ENCODE results near the gene COL19A1.
"Not testable (repeated sequence)": the region's sequence is repeated elsewhere in the genome, so short reads cannot be mapped to it uniquely, and the experiment has no call there.

The COL19A1 gene

GRCh38 chr6:69980624-69981023, 114.3 kb downstream of the COL19A1 start:
- no peak for TF ChIP-seq CTCF (IDR thresholded peaks at IDR 0.05; ENCODE audit: insufficient read depth, low read depth, low read length, missing control alignments)
- DNase-seq (ENCODE audit: low read depth): no peak
- H3K4me3 ChIP-seq (ENCODE audit: low read depth, low read length): no peak overlapping the region

- DNase-seq (ENCODE audit: low read depth): no peak
- TF ChIP-seq CTCF (IDR thresholded peaks at IDR 0.05; ENCODE audit: insufficient read depth, low read depth, low read length, missing control alignments): no peak
- H3K4me3 ChIP-seq (ENCODE audit: low read depth, low read length): no peak overlapping the region
Observed at GRCh38 chr6:69984506-69984905, 118.2 kb downstream of the COL19A1 start.

- TF ChIP-seq CTCF (IDR thresholded peaks at IDR 0.05; ENCODE audit: insufficient read depth, low read depth, low read length, missing control alignments): no peak
- no peak overlapping the region for H3K4me3 ChIP-seq (ENCODE audit: low read depth, low read length)
- peak; percentile 20 for DNase-seq (ENCODE audit: low read depth)
Observed at GRCh38 chr6:69985180-69985579, 118.8 kb downstream of the COL19A1 start.

GRCh38 chr6:69987550-69987949, 121.2 kb downstream of the COL19A1 start:
- no peak for TF ChIP-seq CTCF (IDR thresholded peaks at IDR 0.05; ENCODE audit: insufficient read depth, low read depth, low read length, missing control alignments)
- DNase-seq (ENCODE audit: low read depth): no peak
- H3K4me3 ChIP-seq (ENCODE audit: low read depth, low read length): no peak overlapping the region

- peak; percentile 4 for DNase-seq (ENCODE audit: low read depth)
- TF ChIP-seq CTCF (IDR thresholded peaks at IDR 0.05; ENCODE audit: insufficient read depth, low read depth, low read length, missing control alignments): no peak
- no peak overlapping the region for H3K4me3 ChIP-seq (ENCODE audit: low read depth, low read length)
Observed at GRCh38 chr6:69988458-69989126, 122.2 kb downstream of the COL19A1 start.

GRCh38 chr6:69994251-69994650, 127.9 kb downstream of the COL19A1 start:
- no peak for TF ChIP-seq CTCF (IDR thresholded peaks at IDR 0.05; ENCODE audit: insufficient read depth, low read depth, low read length, missing control alignments)
- H3K4me3 ChIP-seq (ENCODE audit: low read depth, low read length): no peak overlapping the region
- no peak for DNase-seq (ENCODE audit: low read depth)

- TF ChIP-seq CTCF (IDR thresholded peaks at IDR 0.05; ENCODE audit: insufficient read depth, low read depth, low read length, missing control alignments): no peak
- H3K4me3 ChIP-seq (ENCODE audit: low read depth, low read length): no peak overlapping the region
- DNase-seq (ENCODE audit: low read depth): no peak
Observed at GRCh38 chr6:70008189-70008588, 141.8 kb downstream of the COL19A1 start.

GRCh38 chr6:70010339-70010738, 144.0 kb downstream of the COL19A1 start:
- not testable (repeated sequence) for DNase-seq (ENCODE audit: low read depth); H3K4me3 ChIP-seq (ENCODE audit: low read depth, low read length)

GRCh38 chr6:70023201-70023600, 156.8 kb downstream of the COL19A1 start:
- DNase-seq (ENCODE audit: low read depth); H3K4me3 ChIP-seq (ENCODE audit: low read depth, low read length): not testable (repeated sequence)

Measured in GM12865 (cell line).